SU-DHL-6 (cell line): ENCODE results near the gene ANTXR2.

Source experiments
- CTCF ChIP-seq: fragments of 200-600 bp; sonication (generic); IDR thresholded peaks from one replicate; pipeline ENCODE4 v1.5.1; 2017; ENCODE audit warnings: antibody characterized with exemption, mild to moderate bottlenecking, low read length, moderate library complexity; ENCODE audit not compliant: insufficient read depth, poor library complexity, severe bottlenecking
- EZH2phosphoT487 ChIP-seq: fragments of 200-600 bp; sonication (generic), shearing (Covaris generic); conservative IDR thresholded peaks from 2 replicates; pipeline ENCODE4 v1.6.1; 2018; ENCODE audit warnings: mild to moderate bottlenecking, antibody characterized with exemption, low read length, moderate library complexity, mixed read lengths

DNA sequence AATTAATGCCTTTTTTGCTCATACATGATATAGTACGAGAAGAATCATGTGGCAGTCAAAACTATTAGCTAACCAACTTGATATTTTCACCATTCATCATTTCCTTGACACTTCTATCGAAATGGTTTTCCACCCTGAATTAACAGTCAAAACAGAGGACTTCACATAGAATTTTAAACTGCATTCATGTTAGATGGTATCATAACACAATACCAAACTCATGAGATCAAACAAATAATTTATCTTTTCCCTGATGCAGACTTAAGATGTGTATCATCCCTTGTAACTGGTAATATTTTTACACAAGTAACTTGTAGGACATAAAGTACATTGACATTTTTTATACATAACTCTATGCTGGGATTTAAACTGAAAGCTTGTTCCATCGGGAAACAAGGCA lies 18.2 kb upstream of the ANTXR2 start:
- no peak for TF ChIP-seq CTCF
- no peak for TF ChIP-seq EZH2phosphoT487
